ENCODE measurements around the gene PROK2. TPM values are rescaled to one million over a fixed set of nuclear protein-coding genes. Genes with fewer than 3 reads are reported as not detected.

The PROK2 gene
- polyA plus RNA-seq, 3 donors: 0.08 to 0.21 TPM; not detected in 1

DNA sequence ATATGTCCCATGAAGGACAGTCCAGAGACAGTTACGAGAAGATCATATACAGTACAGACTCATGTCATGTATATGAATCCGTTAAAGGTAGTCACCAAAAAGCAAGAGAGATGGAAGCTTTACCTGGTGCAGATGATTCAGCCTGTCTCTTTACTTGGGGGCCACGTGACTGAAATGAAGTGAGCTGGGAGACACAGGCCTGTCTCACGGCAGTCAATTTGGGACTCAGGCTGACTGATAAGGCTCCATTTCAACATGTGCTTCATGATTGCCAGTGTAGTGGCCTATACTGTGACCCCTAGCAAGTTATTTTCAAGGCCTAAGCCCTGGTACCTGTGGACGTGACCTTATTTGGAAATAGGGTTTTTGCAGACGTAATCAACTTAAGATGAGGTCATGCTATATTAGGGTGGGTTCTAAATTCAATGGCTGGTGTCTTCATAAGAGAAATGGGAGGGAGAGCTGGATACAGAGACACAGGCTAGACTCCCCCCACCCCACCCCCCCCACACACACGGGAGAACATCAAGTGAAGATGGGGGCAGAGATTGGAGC is 3.0 kb upstream of the PROK2 start:
- no peak for DNase-seq (ENCODE audit: low read depth in 3 of 3, low spot score in 2 of 3)

DNA sequence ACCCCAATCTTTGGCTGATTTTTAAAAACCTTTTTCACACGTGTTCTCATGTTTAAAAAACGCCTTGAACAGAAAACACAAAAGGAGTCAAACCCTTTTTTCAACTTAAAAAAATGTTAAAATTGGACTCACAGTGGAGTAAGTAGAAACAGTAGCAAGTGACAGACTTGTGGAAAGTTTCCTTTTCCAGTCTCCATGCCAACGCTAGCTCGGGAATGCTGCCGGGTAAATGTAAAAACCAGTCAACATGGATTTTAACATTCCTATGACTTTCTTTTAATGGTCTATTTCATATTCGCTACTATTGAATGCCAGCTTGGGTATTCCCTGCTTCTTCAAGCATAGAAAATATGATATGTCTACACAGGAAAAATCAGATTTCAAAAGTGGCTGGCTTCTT is 1.6 kb upstream of the PROK2 start:
- DNase-seq (ENCODE audit: low read depth in 3 of 3, low spot score in 2 of 3): no peak

DNA sequence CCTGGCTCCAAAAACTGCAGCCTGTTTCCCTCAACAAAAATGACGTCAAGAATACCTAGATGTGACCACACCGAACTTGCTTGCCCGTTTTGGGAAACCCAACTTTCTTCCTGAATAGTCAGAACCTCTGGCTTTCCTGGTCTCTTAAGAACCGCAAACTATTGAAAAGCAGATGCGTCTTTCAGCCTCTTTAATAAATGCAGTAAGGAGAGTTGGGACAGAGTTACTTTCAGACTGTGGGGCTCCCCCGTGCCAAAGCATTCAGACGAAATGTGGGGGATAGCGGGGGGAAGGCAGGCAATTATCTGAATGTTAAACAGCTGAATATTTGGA is 1.2 kb upstream of the PROK2 start:
- DNase-seq (ENCODE audit: low read depth in 3 of 3, low spot score in 2 of 3): no peak

DNA sequence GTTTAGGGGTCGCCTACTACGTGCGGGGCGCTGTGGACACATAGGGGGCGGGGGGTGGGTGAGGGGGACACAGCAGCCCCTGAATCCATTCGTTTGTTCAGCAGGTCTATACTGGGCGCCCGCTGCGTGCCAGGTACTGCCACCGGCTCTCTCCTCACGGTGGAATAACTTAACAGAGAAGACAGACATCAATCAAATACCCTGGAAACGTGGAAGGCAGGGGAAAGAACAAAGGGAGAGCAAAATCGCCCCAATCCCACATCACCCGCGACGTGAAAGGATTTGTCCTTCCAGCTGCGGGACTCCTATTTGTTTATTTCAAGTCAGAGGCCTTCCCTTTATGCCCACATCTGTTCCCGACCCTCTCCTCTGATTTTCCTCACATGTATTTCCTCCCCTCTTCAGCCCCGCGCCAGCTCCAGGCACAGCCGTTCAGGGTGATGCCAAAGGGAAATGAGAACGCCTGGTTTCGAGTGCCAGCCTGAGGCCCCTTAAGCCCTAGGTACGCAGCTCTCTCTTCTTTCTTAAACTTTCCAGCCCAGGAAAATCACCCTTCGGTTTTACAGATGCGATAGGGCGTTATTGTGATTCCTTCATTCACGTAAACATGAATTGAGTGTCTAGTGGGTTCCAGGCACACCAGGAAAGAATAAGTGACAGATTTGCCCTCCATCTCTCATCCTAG is 726 bp upstream of the PROK2 start:
- no peak for DNase-seq (ENCODE audit: low read depth in 3 of 3, low spot score in 2 of 3)

DNA sequence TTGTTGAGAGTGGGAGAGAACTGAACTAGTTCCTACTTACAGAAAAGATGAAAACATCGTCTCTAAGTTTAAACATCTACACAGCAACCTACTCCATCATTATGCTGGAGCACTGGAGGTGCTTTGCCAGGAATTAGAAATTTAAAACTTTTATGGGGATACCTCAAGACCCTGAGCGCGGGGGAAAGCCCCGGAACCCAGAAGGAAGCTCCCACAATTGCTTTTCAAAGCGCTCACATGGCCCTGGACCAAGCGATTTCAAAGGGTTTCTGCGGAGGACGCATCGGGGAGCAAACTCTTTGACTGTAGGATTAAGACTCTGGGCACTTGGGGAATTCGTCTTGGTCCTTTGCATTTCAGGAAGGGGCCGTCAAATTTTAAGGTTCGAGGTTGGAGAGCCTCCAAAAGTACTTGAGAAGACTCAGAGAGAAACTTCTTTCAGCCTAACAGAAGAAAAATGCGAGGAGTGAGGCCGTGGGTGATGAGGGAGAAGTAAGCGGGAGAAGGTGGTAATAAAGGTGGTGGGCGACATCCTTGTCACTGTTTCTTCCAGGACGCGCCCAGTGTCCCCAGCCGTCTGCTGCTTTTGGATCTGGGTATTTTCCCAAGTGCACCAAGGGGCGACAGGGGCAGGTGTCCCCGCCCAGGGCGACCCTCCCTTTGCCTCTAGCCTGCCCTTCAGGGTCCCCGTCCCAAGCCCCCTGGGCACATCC is 591 bp downstream of the PROK2 start:
- no peak for DNase-seq (ENCODE audit: low read depth in 3 of 3, low spot score in 2 of 3)

DNA sequence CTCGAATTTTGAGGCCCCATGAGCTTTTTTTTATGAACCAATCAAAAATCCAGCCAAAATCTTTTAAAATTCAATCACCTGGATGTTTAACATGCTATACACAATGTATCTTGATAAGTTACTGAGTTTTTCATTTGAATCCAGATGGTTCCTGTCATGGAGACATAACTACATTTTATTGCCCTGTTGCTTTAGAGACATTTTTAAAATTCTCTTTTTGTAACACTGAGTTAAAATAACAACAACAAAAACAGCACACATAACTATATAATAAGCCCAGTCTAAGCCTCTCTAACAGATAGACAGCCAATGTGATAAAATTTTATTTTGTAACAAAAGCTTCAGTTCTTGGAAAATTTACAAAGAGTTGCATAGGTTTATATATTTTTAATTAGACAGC is 1.8 kb downstream of the PROK2 start:
- DNase-seq (ENCODE audit: low read depth in 3 of 3, low spot score in 2 of 3): no peak

DNA sequence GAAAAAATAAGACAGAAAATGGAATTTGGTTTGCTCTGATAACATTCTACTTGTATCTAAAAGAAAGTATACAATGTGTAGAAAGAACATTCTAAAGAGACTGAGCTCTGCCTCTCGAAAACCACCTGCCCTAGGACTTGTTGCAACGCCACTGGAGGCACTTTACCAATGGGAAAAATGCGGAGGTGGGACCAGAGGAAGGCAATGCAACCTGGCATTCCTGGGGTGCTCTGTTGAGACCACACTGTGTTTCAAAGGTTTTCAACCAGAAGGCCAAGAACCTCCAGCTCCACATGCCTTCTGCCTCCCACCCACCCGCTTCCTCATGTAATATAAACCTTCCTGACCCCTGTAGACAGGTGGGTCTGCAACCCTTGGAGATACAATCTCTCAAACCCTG is 4.5 kb downstream of the PROK2 start:
- DNase-seq (ENCODE audit: low read depth in 3 of 3, low spot score in 2 of 3): no peak

DNA sequence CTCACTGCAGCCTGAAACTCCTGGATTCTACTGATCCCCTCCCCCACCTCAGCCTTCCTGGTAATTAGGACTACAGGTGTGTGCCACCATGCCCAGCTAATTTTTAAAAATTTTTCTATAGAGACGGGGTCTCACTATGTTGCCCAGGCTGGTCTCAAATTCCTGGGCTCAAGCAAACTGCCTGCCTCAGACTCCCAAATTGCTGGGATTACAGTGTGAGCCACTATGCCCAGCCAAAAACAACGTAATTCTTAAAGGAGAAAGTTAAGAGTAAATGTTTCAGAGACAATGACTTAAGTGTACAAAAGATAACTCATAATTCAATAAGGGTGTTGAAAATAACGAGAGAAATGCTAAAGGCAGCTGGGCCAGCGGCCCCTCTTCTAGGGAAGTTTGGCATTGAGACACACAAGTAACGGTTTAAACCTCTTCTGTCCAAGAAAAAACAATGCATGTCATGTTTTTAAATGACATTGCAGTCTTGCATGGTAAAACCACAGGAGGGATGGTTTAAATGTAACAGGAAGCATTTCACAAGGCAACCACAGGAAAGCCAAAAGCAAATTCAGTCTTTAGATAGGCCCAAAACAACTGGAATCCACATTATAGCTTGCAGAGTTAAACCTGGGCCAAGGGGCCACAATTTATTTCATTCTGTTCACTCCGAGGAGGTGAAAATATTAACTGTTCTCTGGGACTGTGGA is 5.1 kb downstream of the PROK2 start:
- DNase-seq (ENCODE audit: low read depth in 3 of 3, low spot score in 2 of 3): no peak

DNA sequence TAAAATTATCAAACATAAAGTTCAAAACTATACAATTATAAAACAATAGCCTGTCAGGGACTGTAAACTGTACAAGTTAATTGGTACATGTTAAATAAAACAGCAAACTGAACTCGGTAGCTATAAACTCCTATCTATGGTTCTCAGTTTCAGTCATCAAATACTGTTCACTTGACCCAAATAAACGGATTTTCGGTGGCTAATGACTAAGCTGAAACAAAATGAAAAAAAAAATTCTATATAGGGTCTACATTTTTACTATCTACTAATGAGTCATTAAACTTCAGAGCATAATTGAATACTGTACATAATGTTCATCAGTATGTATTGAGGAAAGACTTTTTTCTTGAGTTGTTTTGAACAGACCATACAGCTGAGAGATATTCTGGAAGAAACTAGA is 6.6 kb downstream of the PROK2 start:
- no peak for DNase-seq (ENCODE audit: low read depth in 3 of 3, low spot score in 2 of 3)

DNA sequence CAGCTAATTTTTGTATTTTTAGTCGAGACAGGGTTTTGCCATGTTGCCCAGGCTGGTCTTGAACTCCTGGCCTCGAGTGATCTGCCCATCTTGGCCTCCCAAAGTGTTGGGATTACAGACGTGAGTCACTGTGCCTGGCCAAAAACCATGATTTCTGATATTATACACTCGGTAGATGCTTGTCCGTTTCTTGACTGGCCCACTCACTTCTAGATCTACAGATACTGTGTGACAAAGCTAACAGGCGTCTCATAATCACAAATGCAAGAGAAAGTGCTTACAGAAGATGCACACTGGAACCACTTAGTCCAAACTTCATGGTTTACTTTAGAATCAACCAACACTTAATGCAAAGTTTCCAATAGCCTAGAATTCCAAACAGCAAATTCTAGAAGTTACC is 8.4 kb downstream of the PROK2 start:
- DNase-seq (ENCODE audit: low read depth in 3 of 3, low spot score in 2 of 3): no peak

DNA sequence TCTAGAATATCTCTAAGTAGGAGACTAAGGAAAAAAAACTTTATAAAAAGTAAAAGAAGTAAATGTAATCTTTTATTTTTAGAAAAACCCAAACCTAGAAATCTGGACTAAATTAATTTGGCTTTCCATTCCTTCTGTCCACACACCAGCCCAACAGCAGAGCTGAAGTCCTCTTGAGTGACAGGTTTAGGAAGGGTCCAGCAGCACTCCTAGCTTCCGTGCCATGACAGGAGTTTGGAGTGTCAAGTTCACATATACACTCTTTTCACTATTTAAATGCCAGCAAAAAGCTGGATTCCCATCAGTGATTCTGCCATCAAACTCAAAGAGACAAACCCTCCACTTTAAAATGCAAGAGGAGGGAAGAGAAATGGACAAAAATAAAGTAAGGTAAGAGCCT is 13.1 kb downstream of the PROK2 start:
- no peak for DNase-seq (ENCODE audit: low read depth in 3 of 3, low spot score in 2 of 3)

DNA sequence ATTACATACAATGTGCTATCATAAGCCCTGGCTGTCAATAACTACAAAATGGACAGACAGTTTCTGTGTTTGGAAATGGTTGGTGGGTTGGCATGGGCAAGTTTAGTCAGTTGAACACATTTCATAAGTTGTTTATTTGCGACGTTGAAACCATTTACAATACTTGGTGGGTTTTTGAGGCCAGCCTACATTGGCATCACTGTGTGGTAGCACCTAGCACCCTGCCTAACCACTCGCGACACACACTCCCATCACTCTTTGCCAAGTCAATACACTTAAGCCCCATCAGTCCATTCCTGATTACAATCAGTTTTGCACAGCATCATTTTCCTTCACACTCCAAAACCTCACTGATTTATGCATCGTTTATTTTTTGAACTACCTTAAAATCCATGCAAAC is 13.8 kb downstream of the PROK2 start:
- no peak for DNase-seq (ENCODE audit: low read depth in 3 of 3, low spot score in 2 of 3)

DNA sequence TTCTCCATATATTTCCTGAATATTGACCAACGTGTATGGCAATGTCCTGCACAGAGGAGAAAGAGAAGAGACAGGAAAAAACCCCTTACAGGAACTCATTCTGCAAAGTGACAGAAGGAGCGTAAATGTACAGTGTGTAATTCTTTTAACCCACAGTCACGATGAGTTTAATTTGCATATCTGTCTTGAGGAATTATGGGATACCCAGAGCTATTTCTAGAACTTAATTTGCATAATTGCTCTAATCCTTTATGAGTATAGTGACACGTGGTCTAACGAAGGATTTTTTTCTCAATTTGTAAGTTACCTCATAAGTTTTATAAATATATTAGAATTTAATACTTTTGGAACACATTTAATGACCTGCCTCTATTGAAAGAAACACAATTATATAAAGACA is 21.5 kb downstream of the PROK2 start:
- no peak for DNase-seq (ENCODE audit: low read depth in 3 of 3, low spot score in 2 of 3)

DNA sequence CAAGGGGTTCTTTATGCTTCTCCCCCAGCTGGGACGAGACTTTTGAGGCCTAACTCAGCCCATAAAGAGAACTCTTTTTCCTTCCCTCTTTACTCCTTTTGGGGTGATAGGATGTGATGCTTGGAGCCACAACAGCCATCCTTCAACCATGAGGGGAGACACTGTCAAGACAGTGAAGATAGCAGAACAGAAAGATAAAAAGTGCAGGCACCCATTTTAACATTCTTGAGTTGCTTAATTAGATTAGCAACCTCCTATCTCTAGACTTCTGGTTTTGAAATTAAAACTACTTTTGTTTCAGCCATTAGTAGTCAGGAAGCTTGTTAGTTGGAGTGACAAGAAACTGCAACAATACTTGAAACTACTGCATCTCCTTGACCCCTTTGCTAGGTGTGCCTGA is 24.8 kb downstream of the PROK2 start:
- DNase-seq (ENCODE audit: low read depth in 3 of 3, low spot score in 2 of 3): no peak

DNA sequence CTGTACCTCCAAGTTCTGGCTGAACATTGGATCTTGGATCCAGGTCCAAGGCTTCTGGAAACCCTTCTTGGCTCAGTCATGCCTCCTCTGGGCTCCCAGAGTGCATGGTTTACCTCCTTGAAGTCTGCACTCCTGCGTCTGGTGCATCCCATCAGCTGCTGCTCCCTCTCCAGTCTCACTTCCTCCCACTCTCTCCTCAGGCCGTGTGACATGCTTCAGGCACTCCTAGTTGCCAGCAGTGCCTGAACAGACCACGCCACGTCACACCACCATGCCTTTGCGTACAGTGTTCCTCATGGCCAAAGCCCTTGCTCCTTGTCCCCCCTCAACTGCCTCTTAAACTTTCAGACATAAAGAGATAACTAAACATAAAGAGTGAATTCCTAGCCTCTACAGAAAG is 25.5 kb downstream of the PROK2 start:
- no peak for DNase-seq (ENCODE audit: low read depth in 3 of 3, low spot score in 2 of 3)

DNA sequence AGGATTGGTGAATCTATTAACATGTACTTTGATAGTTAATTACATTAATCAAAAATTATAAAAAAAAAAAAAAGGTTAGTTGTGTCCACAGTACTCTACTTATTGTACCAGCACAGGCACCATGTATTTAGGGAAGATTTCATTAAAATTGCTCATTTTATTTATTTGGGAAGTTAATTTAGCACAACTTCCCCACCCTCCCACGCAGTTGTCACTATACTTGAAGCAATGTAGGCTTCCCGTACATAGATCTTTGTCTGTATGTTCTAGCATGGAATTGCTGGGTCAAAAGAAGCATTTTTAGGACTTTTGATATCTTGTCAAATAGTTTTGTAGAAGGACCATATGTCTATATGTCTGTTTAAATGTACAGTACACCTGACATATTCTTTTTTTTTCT is 26.9 kb downstream of the PROK2 start:
- no peak for DNase-seq (ENCODE audit: low read depth in 3 of 3, low spot score in 2 of 3)

DNA sequence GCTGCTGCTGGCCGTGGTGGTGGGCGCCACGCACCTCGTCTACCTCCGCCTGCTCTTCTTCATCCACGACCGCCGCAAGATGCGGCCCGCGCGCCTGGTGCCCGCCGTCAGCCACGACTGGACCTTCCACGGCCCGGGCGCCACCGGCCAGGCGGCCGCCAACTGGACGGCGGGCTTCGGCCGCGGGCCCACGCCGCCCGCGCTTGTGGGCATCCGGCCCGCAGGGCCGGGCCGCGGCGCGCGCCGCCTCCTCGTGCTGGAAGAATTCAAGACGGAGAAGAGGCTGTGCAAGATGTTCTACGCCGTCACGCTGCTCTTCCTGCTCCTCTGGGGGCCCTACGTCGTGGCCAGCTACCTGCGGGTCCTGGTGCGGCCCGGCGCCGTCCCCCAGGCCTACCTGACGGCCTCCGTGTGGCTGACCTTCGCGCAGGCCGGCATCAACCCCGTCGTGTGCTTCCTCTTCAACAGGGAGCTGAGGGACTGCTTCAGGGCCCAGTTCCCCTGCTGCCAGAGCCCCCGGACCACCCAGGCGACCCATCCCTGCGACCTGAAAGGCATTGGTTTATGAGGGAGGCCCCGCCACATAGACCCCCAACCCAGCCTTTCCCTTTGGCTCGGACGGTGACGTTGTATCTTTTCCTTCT is 30.2 kb downstream of the PROK2 start:
- no peak for DNase-seq (ENCODE audit: low read depth in 3 of 3, low spot score in 2 of 3)

DNA sequence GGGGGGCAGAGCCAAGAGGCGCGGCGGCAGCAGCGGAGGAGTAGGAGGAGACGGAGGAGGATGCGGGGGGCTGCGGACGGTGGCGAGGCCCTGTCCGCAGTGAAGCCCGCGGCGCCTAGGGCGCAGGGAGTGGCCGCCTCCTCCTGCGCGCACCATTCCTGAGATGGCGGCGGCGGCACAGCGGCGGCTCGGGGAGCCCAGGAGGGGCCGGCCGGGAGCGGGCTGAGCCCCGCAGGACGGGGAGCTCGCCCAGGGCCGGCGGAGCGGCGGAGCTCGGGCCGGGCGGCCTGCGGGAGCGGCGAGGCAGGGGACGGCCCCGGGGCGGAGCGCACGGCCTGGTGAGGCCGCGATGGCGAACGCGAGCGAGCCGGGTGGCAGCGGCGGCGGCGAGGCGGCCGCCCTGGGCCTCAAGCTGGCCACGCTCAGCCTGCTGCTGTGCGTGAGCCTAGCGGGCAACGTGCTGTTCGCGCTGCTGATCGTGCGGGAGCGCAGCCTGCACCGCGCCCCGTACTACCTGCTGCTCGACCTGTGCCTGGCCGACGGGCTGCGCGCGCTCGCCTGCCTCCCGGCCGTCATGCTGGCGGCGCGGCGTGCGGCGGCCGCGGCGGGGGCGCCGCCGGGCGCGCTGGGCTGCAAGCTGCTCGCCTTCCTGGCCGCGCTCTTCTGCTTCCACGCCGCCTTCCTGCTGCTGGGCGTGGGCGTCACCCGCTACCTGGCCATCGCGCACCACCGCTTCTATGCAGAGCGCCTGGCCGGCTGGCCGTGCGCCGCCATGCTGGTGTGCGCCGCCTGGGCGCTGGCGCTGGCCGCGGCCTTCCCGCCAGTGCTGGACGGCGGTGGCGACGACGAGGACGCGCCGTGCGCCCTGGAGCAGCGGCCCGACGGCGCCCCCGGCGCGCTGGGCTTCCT is 31.0 kb downstream of the PROK2 start, which contains the start of gene GPR27:
TSS of gene GPR27 (plus strand) at position 155 of the 909 bp plus-strand sequence. CDS start at position 350, 195 bp downstream.
- DNase-seq (ENCODE audit: low read depth in 3 of 3, low spot score in 2 of 3): no peak

DNA sequence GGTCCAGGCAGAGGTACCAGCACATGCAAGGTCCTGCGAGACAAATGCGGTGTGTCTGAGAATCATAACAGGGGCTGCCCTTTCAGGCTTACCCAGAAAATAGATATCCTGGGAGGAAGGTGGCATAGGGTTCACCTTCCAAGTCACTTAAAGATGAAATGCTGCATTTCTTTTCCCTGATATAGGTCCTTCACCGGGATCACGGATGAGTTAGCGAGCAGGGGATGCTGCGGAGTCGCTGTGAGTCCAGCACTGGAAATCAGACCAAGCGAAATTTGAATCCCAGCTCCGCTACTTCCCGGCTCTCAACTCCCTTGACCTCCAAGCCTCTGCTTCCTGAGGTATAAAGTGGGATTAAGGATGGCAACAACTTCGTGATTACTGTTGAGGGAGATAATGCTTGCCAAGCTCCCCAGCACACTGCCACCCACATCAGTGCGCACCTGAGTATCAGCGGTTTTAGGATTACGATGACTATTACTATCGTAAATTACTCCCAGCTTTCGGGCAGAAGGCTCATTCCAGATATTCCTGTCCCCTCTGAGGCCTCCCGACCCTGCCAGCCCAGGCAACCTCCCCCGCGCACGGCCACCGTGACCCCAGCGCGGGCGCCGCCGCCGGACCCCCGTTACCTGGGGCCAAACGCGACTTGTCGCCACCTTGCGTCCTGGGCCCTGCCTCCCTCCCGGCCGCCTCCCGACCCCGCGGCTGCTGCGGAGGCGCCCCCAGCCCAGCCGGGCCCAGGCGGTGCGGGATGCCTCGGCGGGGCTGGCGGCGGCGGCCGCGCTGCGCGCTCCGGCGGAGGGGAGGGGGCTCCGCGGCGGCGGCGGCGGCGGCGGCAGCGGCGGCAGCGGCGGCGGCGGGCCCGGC is 31.9 kb downstream of the PROK2 start:
- no peak for DNase-seq (ENCODE audit: low read depth in 3 of 3, low spot score in 2 of 3)
